Measurements from ENCODE around the gene HNRNPK. TPM values are rescaled to one million over a fixed set of nuclear protein-coding genes. Genes with fewer than 3 reads are reported as not detected.

Gene HNRNPK
- total RNA-seq, 1 donor from 2014 or later: 353 TPM

DNA sequence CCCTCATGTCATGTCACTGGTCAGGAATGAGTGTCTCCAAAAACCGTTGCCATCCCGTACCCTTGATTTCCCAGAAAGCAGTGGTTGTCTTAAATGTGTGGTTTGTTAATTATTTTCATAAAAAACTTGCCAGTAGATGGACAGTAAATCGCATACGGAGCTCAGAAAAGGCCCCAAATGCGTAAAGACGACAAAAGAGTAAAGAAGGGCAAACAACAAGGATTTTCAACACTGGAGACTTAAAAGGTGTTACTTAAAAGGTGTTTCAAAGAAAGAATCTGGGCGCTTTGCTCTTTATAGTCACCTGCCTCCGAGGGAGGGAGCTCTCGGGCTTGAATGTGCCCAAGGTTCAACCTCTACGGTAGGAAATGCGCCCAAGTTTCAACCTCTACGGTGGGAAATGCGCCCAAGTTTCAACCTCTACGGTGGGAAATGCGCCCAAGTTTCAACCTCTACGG, 59.5 kb downstream of the HNRNPK start:
- ATAC-seq (peak; percentile 60), DNase-seq (no peak)
- peak overlapping the region; percentile 81 for H3K4me3 ChIP-seq
- TF ChIP-seq, protein P1, sequence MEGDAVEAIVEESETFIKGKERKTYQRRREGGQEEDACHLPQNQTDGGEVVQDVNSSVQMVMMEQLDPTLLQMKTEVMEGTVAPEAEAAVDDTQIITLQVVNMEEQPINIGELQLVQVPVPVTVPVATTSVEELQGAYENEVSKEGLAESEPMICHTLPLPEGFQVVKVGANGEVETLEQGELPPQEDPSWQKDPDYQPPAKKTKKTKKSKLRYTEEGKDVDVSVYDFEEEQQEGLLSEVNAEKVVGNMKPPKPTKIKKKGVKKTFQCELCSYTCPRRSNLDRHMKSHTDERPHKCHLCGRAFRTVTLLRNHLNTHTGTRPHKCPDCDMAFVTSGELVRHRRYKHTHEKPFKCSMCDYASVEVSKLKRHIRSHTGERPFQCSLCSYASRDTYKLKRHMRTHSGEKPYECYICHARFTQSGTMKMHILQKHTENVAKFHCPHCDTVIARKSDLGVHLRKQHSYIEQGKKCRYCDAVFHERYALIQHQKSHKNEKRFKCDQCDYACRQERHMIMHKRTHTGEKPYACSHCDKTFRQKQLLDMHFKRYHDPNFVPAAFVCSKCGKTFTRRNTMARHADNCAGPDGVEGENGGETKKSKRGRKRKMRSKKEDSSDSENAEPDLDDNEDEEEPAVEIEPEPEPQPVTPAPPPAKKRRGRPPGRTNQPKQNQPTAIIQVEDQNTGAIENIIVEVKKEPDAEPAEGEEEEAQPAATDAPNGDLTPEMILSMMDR (IDR thresholded peaks at IDR 0.05): no peak
- H3K27me3 ChIP-seq: no peaks in the 10 kb centered on the region
- H3K9me3 ChIP-seq: no peaks in the 10 kb centered on the region
- peak overlapping the region; percentile 96 for H3K27ac ChIP-seq
- H3K36me3 ChIP-seq: no peaks in the 10 kb centered on the region
- intact Hi-C loops (cut with DNase I): no loop called here
- H3K4me1 ChIP-seq: peaks cover 5% of the 10 kb centered on the region

DNA sequence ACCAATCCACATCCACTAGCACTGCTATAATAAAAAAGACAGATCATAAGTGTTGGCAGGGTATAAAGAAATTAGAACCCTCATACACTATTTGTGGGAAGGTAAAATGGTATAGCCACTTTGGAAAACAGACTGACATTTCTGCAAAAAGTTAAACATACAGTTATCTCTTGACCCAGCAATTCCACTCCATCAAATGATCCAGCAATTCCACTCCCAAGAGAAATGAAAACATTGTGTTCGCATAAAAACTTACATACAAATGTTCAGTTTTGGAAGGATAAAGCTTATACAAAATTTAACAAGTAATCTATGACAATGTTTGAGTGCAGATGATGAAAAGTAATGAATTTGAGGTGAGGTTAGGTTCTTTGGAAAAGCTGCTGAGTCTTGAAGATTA, 60.9 kb downstream of the HNRNPK start:
- Histone ChIP-seq H3K36me3 (no peaks in the 10 kb centered on the region), H3K27me3 (no peaks in the 10 kb centered on the region), H3K9me3 (no peaks in the 10 kb centered on the region), H3K27ac (no peak overlapping the region), H3K4me3 (no peak overlapping the region), H3K4me1 (peaks cover 5% of the 10 kb centered on the region)
- no peak for DNase-seq
- ATAC-seq: no peak
- intact Hi-C loops (cut with DNase I): no loop called here
- TF ChIP-seq, protein P1 (IDR thresholded peaks at IDR 0.05): no peak

Small RNAs within 50 kb of the gene (microRNA-seq; reads per million reads assigned to microRNA genes)
- gene MIR7-1 (ENCODE audit: borderline microRNAs expressed): 11.9 reads per million, percentile 39 among the genes with 10 or more reads in this experiment

Other genes starting within 250 kb of the HNRNPK start
- 5.4 TPM for gene GKAP1, start 162.4 kb downstream of the HNRNPK start, total RNA-seq
- 7.8 TPM for gene KIF27, start 58.8 kb downstream of the HNRNPK start, total RNA-seq
- 5.4 TPM for gene RMI1, start 590 bp upstream of the HNRNPK start, total RNA-seq

Measured in upper lobe of right lung (tissue), 1 donor.